ENCODE data around the gene SLFN11.
"Not testable (repeated sequence)": the region's sequence is repeated elsewhere in the genome, so short reads cannot be mapped to it uniquely, and the experiment has no call there.

Gene SLFN11

GRCh38 chr17:35312790-35313711 is 60.4 kb downstream of the SLFN11 start:
- no peak overlapping the region for H3K27ac ChIP-seq
- TF ChIP-seq ZFX (IDR thresholded peaks at IDR 0.05) = no peak
- peak; percentile 88 for TF ChIP-seq CTCF (conservative IDR thresholded peaks at IDR 0.05)

GRCh38 chr17:35312346-35312745 is 61.1 kb downstream of the SLFN11 start:
- TF ChIP-seq ZFX (IDR thresholded peaks at IDR 0.05) (no peak), CTCF (conservative IDR thresholded peaks at IDR 0.05) (no peak)
- no peak overlapping the region for H3K27ac ChIP-seq

- not testable (repeated sequence) for H3K27ac ChIP-seq
Measured at GRCh38 chr17:35309345-35309744, 64.1 kb downstream of the SLFN11 start.
